Keratinocyte (primary cell): Measurements from ENCODE around the gene ARHGAP45. TPM values are rescaled to one million over a fixed set of nuclear protein-coding genes. Genes with fewer than 3 reads are reported as not detected.

Source experiments
- DNase-seq: peaks from one replicate; pipeline ENCODE4 v3.0.0-alpha.2; 2011; ENCODE audit warnings: low read depth, missing footprints, low spot score
- FAIRE-seq: peaks from 2 replicates; lab custom pipeline; 2011; peaks lifted over from hg19 to GRCh38; lab: Jason Lieb, UNC
- H2AFZ ChIP-seq: 2 replicates; pipeline ENCODE4 v1.6.0; 2012; ENCODE audit warnings: low read length, control low read depth, inconsistent platforms; ENCODE audit not compliant: control insufficient read depth
- H3K27ac ChIP-seq: 2 replicates; pipeline ENCODE4 v1.5.1; 2011; ENCODE audit warnings: low read length; ENCODE audit not compliant: control insufficient read depth, insufficient read depth
- H3K27me3 ChIP-seq: 3 replicates; pipeline ENCODE4 v1.6.0; 2011; ENCODE audit warnings: low read length; ENCODE audit not compliant: control insufficient read depth, insufficient read depth; ENCODE audit errors: extremely low read depth
- H3K36me3 ChIP-seq, 2 experiments: 2 replicates in 1 of 2; 3 replicates in 1 of 2; pipeline ENCODE4 v1.5.1; 2011; ENCODE audit warnings: low read length in 2 of 2, mild to moderate bottlenecking in 1 of 2; ENCODE audit not compliant: control insufficient read depth in 2 of 2, insufficient read depth in 2 of 2; ENCODE audit errors: extremely low read depth in 1 of 2
- H3K4me1 ChIP-seq: 3 replicates; pipeline ENCODE4 v1.5.1; 2011; ENCODE audit warnings: low read length; ENCODE audit not compliant: control insufficient read depth, insufficient read depth; ENCODE audit errors: extremely low read depth
- H3K4me2 ChIP-seq: 3 replicates; pipeline ENCODE4 v1.6.0; 2011; ENCODE audit warnings: low read depth, low read length; ENCODE audit not compliant: control insufficient read depth, insufficient read depth; ENCODE audit errors: extremely low read depth
- H3K4me3 ChIP-seq, 3 experiments: fragments of 200-600 bp in 1 of 3; sonication (generic) in 1 of 3; 2 replicates in 2 of 3; 3 replicates in 1 of 3; pipeline ENCODE4 v1.5.1; 2011 to 2016; ENCODE audit warnings: low read length in 3 of 3, mild to moderate bottlenecking in 3 of 3, control low read depth in 2 of 3, inconsistent platforms in 1 of 3, low read depth in 1 of 3, mixed read lengths in 1 of 3, mixed run types in 1 of 3, moderate library complexity in 1 of 3; ENCODE audit not compliant: control insufficient read depth in 2 of 3, insufficient read depth in 2 of 3; ENCODE audit errors: extremely low read depth in 1 of 3
- H3K79me2 ChIP-seq: 2 replicates; pipeline ENCODE4 v1.6.0; 2012; ENCODE audit warnings: low read length; ENCODE audit not compliant: control insufficient read depth, insufficient read depth
- H3K9ac ChIP-seq: 3 replicates; pipeline ENCODE4 v1.6.0; 2011; ENCODE audit warnings: low read length; ENCODE audit not compliant: control insufficient read depth, insufficient read depth; ENCODE audit errors: extremely low read depth
- H3K9me1 ChIP-seq: 3 replicates; pipeline ENCODE4 v1.6.0; 2011; ENCODE audit warnings: low read length; ENCODE audit not compliant: control insufficient read depth, insufficient read depth; ENCODE audit errors: extremely low read depth
- H3K9me3 ChIP-seq: 2 replicates; pipeline ENCODE4 v1.5.1; 2012; ENCODE audit warnings: low read depth, low read length; ENCODE audit not compliant: control insufficient read depth
- H4K20me1 ChIP-seq: 3 replicates; pipeline ENCODE4 v1.6.0; 2011; ENCODE audit warnings: low read length; ENCODE audit not compliant: control insufficient read depth, insufficient read depth; ENCODE audit errors: extremely low read depth
- EZH2 ChIP-seq: IDR thresholded peaks from one replicate; pipeline ENCODE4 v1.6.1; 2012; ENCODE audit warnings: inconsistent platforms, mild to moderate bottlenecking, low read length, moderate library complexity
- dilution Hi-C: fragments of 300-500 bp; cut with MboI; formaldehyde crosslinking; loops from one replicate; pipeline ENCODE4 v1.7.0; 2020; ENCODE audit warnings: low sequenced_read_pairs; ENCODE audit not compliant: extremely low pct_ligation_motif_present
- polyA plus RNA-seq, 5 experiments: library from polyadenylated mRNA; depleted of rRNA in 3 of 5; stranded (reverse) in 3 of 5; stranded (forward) in 1 of 5; unstranded in 1 of 5; fragments of >200 nt; gene quantifications; 1 replicate in 1 of 5; 2 replicates in 3 of 5; 3 replicates in 1 of 5; pipeline versions ENCODE4 v1.2.1 to v1.2.3, GENCODE V29; 2011 to 2012; ENCODE audit warnings: missing spikeins in 2 of 5, low read depth in 1 of 5, low replicate concordance in 1 of 5
- TF ChIP-seq, protein P1 (sequence below), 3 experiments: IDR thresholded peaks in 1 of 3; conservative IDR thresholded peaks in 1 of 3; optimal IDR thresholded peaks in 1 of 3; 2 replicates in 2 of 3; 3 replicates in 1 of 3; pipeline versions ENCODE3 to v1.5.1; 2011; ENCODE audit warnings: low read length in 3 of 3, mild to moderate bottlenecking in 3 of 3, moderate library complexity in 2 of 3, control low read depth in 1 of 3, inconsistent platforms in 1 of 3; ENCODE audit not compliant: insufficient read depth in 2 of 3; ENCODE audit errors: extremely low read depth in 1 of 3

ARHGAP45 gene
- polyA plus RNA-seq, 1 donor (not counting 4 experiments of a cell fraction or from before 2014, with no cell fraction given), result 0.56 TPM

DNA sequence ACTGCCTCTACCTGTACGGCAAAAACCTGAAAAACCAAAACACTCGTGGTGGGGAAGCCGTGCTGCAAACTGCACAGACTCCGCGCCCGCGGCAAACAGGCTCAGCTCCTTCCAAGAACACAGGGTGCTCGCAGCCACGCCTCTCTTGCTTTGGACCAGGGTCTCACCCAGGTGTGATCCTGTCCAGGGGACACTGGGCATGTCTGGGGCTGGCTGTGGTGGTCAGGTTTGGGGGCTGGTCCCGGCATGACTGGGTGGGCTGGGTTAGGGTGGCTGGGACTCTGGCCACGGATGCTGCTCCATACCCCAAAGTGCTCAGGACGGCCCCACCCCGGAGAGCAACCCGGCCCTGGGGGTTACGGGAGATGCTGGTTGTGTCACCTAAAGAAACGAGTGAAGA, 50.7 kb downstream of the ARHGAP45 start:
- Histone ChIP-seq H3K9me3 (no peaks in the 10 kb centered on the region), H3K9me1 (no peaks in the 10 kb centered on the region), H3K4me1 (peaks cover 2% of the 10 kb centered on the region), H3K4me2 (no peak overlapping the region), H3K79me2 (no peaks in the 10 kb centered on the region), H3K9ac (no peak overlapping the region), H3K27me3 (no peaks in the 10 kb centered on the region), H4K20me1 (peaks cover 3% of the 10 kb centered on the region), H3K4me3 (no peak overlapping the region), H3K36me3 (peaks cover 40 to 51% of the 10 kb centered on the region in 2 experiments), H2AFZ (no peak overlapping the region), H3K27ac (no peak overlapping the region)
- dilution Hi-C loops, result no loop called here
- no peak for DNase-seq
- FAIRE-seq, result no peak
- TF ChIP-seq EZH2, result no peak
- TF ChIP-seq, protein P1, sequence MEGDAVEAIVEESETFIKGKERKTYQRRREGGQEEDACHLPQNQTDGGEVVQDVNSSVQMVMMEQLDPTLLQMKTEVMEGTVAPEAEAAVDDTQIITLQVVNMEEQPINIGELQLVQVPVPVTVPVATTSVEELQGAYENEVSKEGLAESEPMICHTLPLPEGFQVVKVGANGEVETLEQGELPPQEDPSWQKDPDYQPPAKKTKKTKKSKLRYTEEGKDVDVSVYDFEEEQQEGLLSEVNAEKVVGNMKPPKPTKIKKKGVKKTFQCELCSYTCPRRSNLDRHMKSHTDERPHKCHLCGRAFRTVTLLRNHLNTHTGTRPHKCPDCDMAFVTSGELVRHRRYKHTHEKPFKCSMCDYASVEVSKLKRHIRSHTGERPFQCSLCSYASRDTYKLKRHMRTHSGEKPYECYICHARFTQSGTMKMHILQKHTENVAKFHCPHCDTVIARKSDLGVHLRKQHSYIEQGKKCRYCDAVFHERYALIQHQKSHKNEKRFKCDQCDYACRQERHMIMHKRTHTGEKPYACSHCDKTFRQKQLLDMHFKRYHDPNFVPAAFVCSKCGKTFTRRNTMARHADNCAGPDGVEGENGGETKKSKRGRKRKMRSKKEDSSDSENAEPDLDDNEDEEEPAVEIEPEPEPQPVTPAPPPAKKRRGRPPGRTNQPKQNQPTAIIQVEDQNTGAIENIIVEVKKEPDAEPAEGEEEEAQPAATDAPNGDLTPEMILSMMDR (optimal IDR thresholded peaks at IDR 0.05 in 1 of 3, IDR thresholded peaks at IDR 0.05 in 1 of 3, conservative IDR thresholded peaks at IDR 0.05 in 1 of 3; ENCODE audit: extremely low read depth in 1 of 3, insufficient read depth in 2 of 3, low read length in 3 of 3), result no peak

DNA sequence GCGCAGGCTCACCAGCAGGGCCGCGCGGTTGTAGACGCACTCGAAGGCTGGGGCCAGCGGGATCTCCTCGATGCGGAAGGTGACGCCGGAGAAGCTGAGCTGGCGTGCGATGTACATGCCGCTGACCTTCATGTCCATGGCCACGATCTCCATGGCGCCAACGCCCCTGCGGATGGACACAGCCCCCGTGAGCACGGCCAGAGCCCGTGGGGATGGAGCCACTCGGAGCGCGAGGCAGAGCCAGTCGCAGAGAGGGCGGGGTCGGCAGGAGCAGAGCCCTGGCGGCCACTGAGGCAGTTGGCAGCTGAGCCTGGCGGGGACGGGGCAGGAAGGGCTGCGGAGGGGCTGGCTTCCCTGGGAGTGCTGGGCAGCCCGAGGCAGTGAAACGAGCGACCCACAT, 52.0 kb downstream of the ARHGAP45 start:
- Histone ChIP-seq H3K4me3 (no peak overlapping the region), H3K79me2 (no peaks in the 10 kb centered on the region), H3K27ac (no peak overlapping the region), H3K4me2 (no peak overlapping the region), H3K9ac (no peak overlapping the region), H3K9me3 (no peaks in the 10 kb centered on the region), H3K9me1 (no peaks in the 10 kb centered on the region), H3K36me3 (peaks cover 43 to 56% of the 10 kb centered on the region in 2 experiments), H2AFZ (no peak overlapping the region), H3K4me1 (no peaks in the 10 kb centered on the region), H3K27me3 (no peaks in the 10 kb centered on the region), H4K20me1 (peaks cover 4% of the 10 kb centered on the region)
- no peak for DNase-seq
- TF ChIP-seq EZH2, result no peak
- TF ChIP-seq, protein P1 (optimal IDR thresholded peaks at IDR 0.05 in 1 of 3, IDR thresholded peaks at IDR 0.05 in 1 of 3, conservative IDR thresholded peaks at IDR 0.05 in 1 of 3; ENCODE audit: extremely low read depth in 1 of 3, insufficient read depth in 2 of 3, low read length in 3 of 3), result no peak
- FAIRE-seq, result no peak
- dilution Hi-C loops, result no loop called here
